GM10847 (cell line): ENCODE results near the gene ARSJ.

ENCODE experiments used
- POLR2A ChIP-seq: IDR thresholded peaks from 2 replicates; pipeline ENCODE4 v1.6.1; 2011; ENCODE audit not compliant: insufficient read length; ENCODE audit errors: extremely low read depth

Gene ARSJ

DNA sequence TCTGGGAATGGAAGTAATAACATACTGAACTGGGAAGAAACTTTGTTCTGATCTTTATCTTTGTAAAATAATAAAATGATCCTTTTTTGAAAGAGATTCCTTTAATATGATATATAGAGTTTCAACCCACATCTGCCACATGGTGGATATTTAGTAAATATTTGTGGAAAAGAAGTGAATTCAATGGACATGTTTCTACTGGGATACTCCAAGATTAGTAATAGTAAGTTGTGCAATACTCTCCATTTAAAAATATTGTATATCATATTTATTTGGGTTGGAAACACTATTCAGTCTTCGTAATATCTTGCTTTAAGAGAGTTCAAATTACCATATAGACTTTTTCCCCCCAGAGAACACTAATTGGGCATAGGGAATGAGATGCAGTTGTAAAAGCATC is 17.8 kb upstream of the ARSJ start:
- TF ChIP-seq POLR2A = no peak

DNA sequence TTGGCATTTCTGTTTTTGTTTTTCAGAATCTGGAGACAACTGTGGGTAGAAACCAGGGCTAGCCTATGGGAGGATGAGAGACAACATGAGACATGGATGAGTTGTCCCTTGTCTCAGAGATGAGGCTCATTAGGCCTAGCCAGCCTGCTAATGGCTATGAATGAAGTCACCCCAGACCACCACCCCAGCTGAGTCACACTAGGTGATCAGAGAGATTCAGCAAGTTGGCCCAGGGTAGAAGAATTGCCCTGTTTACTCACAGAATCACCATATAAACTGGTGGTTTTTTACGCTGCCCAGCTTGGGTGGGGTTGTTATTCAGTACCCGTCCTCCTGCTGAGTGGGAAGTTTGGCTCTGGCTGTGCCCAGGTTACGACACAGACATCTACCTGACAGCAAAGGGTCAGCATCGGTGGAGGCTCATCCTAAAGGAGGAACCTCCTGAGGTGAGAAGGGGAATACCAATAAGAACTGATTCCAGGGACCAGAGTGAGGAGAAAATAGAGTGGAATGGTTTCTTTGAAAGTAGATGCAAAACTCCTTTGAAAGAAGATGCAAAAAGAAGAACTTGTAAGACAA is 17.2 kb upstream of the ARSJ start:
- no peak for TF ChIP-seq POLR2A

DNA sequence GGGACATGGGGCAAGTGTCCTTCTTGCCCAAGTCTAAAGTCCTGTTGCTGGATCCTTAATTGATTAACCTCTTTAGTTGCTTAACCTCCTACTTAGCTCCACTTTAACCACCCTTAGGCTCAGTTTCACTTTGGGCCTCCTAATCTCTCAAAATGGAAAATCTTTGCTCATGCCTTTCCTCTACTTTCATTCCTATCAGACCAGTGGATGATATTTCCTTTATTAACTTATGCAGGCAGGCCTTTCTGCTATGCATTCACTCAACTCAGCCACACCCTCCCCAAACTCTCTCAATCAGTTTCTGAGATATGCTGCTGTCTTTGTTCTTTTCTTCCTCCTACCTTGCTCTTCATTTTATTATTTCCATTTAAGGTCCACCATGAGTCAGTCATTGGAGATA is 14.4 kb upstream of the ARSJ start:
- no peak for TF ChIP-seq POLR2A

GRCh38 chr4:113990886-113991285 is 11.4 kb upstream of the ARSJ start:
- TF ChIP-seq POLR2A = no peak

- TF ChIP-seq POLR2A = no peak
These were observed 8.0 kb upstream of the ARSJ start for GRCh38 chr4:113987382-113987941.

- no peak for TF ChIP-seq POLR2A
These were observed 2.7 kb upstream of the ARSJ start for GRCh38 chr4:113982181-113982580.

GRCh38 chr4:113981591-113981990 is 2.1 kb upstream of the ARSJ start:
- TF ChIP-seq POLR2A = no peak

DNA sequence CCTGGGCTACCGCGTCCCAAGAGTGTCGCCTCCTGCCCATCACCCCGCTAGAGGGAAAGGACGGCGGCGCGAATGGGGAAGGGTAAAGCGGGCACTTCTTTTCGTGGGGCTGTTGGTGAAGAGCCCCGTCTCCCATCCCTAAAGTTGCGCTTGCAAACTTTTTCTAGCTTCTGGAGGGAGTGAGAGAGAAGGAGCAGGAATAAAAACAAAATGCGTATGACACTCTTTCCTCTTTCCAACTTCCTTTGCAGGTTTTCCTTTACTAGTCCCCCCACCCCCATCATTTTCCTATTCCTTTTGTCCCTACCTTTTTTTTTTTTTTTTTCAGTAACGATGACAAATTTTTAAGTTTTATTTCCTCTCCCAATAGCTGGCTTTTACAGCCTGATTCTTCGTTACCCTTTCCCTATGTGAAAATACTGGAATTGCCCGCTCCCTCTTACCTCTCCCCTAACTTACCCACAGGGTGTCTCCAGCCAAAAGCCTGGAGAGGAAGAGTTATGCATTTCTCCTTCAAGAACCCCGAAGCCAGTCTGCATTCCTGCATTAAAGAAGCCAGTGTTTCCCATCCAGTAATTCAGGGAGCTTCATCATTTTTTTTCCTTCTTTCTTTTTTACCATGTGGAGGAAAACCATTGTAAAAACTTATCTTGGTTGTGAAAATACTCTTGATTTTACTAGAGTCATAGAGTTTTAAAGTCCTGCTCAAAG is 613 bp upstream of the ARSJ start:
- no peak for TF ChIP-seq POLR2A

- no peak for TF ChIP-seq POLR2A
These were observed 793 bp downstream of the ARSJ start for GRCh38 chr4:113978561-113979147.

GRCh38 chr4:113978105-113978504 is 1.3 kb downstream of the ARSJ start:
- TF ChIP-seq POLR2A = no peak

DNA sequence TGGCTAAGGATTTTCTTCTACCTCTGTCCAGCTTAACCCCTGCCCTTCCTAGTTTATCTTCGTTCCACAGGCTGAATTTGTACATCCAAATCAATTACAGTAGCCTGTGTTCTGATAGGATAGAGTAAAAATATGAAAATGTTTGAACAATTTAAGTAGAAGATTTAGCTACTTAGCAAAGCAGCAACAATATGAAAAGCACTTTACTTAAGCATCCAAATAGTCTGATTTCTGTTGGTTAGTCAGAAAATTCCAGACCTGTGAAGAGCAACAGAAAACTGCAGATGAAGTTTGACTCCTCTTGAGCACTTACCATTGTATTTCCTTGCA is 2.0 kb downstream of the ARSJ start:
- TF ChIP-seq POLR2A = no peak

GRCh38 chr4:113976741-113977525 is 2.5 kb downstream of the ARSJ start:
- no peak for TF ChIP-seq POLR2A

- no peak for TF ChIP-seq POLR2A
These were observed 3.9 kb downstream of the ARSJ start for GRCh38 chr4:113975578-113975977.

- TF ChIP-seq POLR2A = no peak
These were observed 5.0 kb downstream of the ARSJ start for GRCh38 chr4:113974467-113974866.

DNA sequence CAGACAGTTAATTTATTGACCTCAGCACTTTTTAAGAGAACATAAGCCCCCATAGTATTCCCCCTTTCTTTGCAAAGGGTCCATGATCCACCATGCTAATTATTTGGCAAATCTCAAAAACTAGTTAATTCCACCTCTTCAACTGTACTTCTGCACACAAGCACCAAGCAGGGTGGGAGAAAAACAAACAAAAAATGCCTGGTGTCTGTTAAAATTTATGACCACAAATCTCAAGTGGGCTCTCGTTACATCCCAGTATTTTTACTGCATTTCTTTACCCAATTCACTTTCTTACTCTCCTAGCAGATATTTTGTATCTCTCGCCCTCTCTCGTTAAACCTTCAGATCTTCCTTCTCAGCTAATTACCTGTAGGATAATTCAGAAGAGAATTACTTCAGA is 6.1 kb downstream of the ARSJ start:
- no peak for TF ChIP-seq POLR2A

- TF ChIP-seq POLR2A = no peak
These were observed 6.7 kb downstream of the ARSJ start for GRCh38 chr4:113972781-113973180.
